GM18508 (cell line): ENCODE data around the gene GPC4.

ENCODE experiments used
- ATAC-seq: cut with Tn5 transposase; IDR thresholded peaks from one replicate; pipeline ENCODE4 v1.9.1; 2021; ENCODE audit warnings: moderate number of reproducible peaks; ENCODE audit not compliant: insufficient read depth, unreplicated experiment

The GPC4 gene

GRCh38 chrX:133412665-133413064 lies 2.6 kb downstream of the GPC4 start:
- no peak for ATAC-seq

- ATAC-seq, result no peak
Observed at GRCh38 chrX:133412246-133412645, 3.0 kb downstream of the GPC4 start.

- no peak for ATAC-seq
Observed at GRCh38 chrX:133410550-133410949, 4.7 kb downstream of the GPC4 start.

- no peak for ATAC-seq
Observed at GRCh38 chrX:133405498-133406185, 9.6 kb downstream of the GPC4 start.

GRCh38 chrX:133403984-133404383 lies 11.3 kb downstream of the GPC4 start:
- ATAC-seq, result no peak

GRCh38 chrX:133402830-133403625 lies 12.3 kb downstream of the GPC4 start:
- no peak for ATAC-seq

GRCh38 chrX:133402042-133402453 lies 13.2 kb downstream of the GPC4 start:
- ATAC-seq, result no peak

GRCh38 chrX:133401536-133401935 lies 13.8 kb downstream of the GPC4 start:
- ATAC-seq, result no peak

- ATAC-seq, result no peak
Observed at GRCh38 chrX:133399411-133399810, 15.9 kb downstream of the GPC4 start.

GRCh38 chrX:133394765-133395164 lies 20.5 kb downstream of the GPC4 start:
- ATAC-seq, result no peak

- no peak for ATAC-seq
Observed at GRCh38 chrX:133392671-133393070, 22.6 kb downstream of the GPC4 start.

- no peak for ATAC-seq
Observed at GRCh38 chrX:133391111-133391510, 24.2 kb downstream of the GPC4 start.

GRCh38 chrX:133390676-133391075 lies 24.6 kb downstream of the GPC4 start:
- ATAC-seq, result no peak

GRCh38 chrX:133389975-133390374 lies 25.3 kb downstream of the GPC4 start:
- ATAC-seq, result no peak

GRCh38 chrX:133384454-133384853 lies 30.8 kb downstream of the GPC4 start:
- no peak for ATAC-seq

- ATAC-seq, result no peak
Observed at GRCh38 chrX:133380711-133381619, 34.3 kb downstream of the GPC4 start.

GRCh38 chrX:133376422-133376821 lies 38.9 kb downstream of the GPC4 start:
- ATAC-seq, result no peak

- ATAC-seq, result no peak
Observed at GRCh38 chrX:133375615-133376340, 39.5 kb downstream of the GPC4 start.

GRCh38 chrX:133374874-133375387 lies 40.4 kb downstream of the GPC4 start:
- ATAC-seq, result no peak
